GM13976 (cell line): ENCODE data around the gene TNKS1BP1.

Experiments used
- DNase-seq: peaks from one replicate; pipeline ENCODE4 v3.0.0; 2012; ENCODE audit warnings: low spot score
- in situ Hi-C: fragments of 300-500 bp; cut with MboI; formaldehyde crosslinking; loops from one replicate; pipeline ENCODE4 v1.12.0; 2022; ENCODE audit warnings: low sequenced_read_pairs, mixed read lengths, inconsistent platforms; ENCODE audit not compliant: unreplicated experiment
- TF ChIP-seq, protein P1 (sequence below): IDR thresholded peaks from 2 replicates; pipeline ENCODE4 v1.5.1; 2012; ENCODE audit warnings: borderline replicate concordance, mild to moderate bottlenecking; ENCODE audit not compliant: insufficient read depth; ENCODE audit errors: extremely low read depth, missing control alignments, control extremely low read depth

The TNKS1BP1 gene

GRCh38 chr11:57318178-57318577, 6.6 kb downstream of the TNKS1BP1 start:
- no peak for DNase-seq
- in situ Hi-C loops, result no loop called here
- TF ChIP-seq, protein P1, sequence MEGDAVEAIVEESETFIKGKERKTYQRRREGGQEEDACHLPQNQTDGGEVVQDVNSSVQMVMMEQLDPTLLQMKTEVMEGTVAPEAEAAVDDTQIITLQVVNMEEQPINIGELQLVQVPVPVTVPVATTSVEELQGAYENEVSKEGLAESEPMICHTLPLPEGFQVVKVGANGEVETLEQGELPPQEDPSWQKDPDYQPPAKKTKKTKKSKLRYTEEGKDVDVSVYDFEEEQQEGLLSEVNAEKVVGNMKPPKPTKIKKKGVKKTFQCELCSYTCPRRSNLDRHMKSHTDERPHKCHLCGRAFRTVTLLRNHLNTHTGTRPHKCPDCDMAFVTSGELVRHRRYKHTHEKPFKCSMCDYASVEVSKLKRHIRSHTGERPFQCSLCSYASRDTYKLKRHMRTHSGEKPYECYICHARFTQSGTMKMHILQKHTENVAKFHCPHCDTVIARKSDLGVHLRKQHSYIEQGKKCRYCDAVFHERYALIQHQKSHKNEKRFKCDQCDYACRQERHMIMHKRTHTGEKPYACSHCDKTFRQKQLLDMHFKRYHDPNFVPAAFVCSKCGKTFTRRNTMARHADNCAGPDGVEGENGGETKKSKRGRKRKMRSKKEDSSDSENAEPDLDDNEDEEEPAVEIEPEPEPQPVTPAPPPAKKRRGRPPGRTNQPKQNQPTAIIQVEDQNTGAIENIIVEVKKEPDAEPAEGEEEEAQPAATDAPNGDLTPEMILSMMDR, result no peak

DNA sequence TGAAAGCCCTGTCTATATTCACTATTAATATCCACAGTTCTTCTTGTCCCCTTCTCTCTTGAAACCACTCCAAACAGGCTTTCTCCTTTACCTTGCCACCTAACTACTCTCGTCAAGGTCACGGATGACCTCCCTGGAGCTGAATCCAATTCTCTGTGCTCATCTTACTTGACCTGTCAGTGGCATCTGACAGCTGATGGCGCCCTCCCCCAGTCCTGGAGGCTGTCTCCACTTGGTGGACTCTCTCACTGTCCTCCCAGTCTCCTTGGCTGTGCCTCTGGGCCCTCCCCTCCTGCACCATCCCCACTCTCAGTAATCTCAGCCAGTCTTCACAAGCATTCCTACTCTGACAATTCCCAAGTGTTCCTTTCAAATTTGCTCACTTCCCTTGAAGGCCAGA, 8.7 kb downstream of the TNKS1BP1 start:
- TF ChIP-seq, protein P1, result no peak
- in situ Hi-C loops, result no loop called here
- DNase-seq, result no peak

DNA sequence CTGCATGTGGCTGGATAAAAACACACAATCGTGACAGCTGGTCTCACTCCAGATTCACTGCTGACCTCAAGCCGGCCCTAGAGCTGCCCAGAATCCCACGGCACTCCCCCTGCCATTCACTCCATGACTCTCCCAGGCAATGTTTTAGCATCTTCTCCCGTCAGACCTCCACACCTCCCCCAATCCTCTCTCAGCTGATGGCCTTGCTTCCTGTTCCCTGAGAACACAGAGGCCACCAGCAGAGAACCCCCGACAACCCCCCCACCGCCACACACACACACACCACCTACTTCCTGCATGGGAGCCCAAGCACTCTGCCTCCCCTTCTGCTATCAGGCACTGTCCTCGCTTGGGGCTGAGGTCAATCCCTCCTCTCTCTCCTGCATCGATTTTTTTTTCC, 9.3 kb downstream of the TNKS1BP1 start:
- DNase-seq, result no peak
- TF ChIP-seq, protein P1, result no peak
- in situ Hi-C loops, result no loop called here

DNA sequence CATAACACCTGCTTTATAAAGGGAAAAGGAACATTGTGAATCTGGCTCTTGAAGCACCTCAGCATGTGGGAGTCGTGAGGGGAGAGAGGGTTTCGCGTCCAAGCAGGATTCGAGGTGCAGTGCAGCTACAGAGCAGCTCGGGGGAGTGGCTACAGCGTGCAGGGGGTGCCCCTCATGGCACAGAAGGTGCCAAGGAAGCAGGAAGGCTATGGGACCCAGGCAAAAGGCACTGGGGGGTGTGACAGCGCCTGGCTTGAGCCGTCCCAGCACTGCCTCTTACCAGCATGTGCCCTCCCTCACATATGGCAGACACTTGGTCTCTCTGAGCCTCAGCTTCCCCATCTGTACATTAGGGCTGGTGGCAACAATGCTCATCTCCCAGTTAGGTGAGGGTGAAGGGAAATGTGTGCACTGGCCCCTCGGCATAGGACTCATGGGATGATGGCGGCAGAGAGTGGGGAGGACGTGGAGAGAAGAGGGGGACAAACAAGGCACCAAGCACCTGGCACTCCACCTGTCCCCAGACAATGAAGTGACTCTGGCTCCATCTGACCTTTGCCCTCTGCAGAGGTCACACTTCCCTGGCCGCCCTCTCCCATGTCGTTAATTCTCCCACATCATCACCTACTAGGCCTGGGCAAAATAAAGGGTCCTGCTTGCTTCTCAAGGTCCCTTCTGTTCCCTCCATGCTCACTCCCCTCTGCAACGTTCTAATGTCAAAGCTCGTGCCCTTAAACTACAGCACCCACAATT, 10.4 kb downstream of the TNKS1BP1 start:
- TF ChIP-seq, protein P1, result no peak

DNA sequence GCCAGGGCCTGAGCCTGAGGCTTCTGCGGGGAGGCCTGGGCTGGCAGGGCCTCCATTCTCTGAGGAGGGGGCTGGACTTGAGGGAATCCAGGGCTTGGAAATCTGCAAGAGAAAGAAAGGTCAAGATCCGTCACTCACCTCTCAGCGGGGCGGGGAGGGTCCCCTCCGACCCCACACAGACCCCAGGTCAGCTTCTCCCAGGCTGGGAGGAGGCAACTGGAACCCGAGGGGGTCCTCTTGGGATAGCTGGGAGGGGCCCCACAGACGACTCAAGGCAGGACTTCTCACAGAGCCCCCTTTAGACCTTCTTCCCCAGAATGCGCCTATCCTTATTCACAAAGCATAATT, 11.0 kb downstream of the TNKS1BP1 start:
- TF ChIP-seq, protein P1, result no peak
- no peak for DNase-seq
- in situ Hi-C loops, result no loop called here

More for the DNA sequence above, 10.4 kb downstream of the TNKS1BP1 start:
- DNase-seq, result no peak
- in situ Hi-C loops, result no loop called here

GRCh38 chr11:57313071-57313787, 11.5 kb downstream of the TNKS1BP1 start:
- DNase-seq, result no peak
- TF ChIP-seq, protein P1, result no peak
- in situ Hi-C loops, result no loop called here
